Activated CD8-positive, alpha-beta T cell treated with anti-CD3 and anti-CD28 coated beads for 36 hours (primary cell): ENCODE results near the gene RAB6A. TPM values are rescaled to one million over a fixed set of nuclear protein-coding genes. Genes with fewer than 3 reads are reported as not detected.

ENCODE experiments used
- ATAC-seq: fragments of 200-7000 bp; cut with Tn5 transposase; one replicate; pipeline ENCODE4 v1.10.0; 2021; ENCODE audit warnings: mild to moderate bottlenecking, moderate library complexity
- CTCF ChIA-PET: fragments of 350-600 bp; sonication (Branson Sonifier 250); formaldehyde crosslinking; loops from one replicate; lab custom pipeline; 2021; ENCODE audit warnings: antibody characterized with exemption; lab: Charles Lee
- POLR2A ChIA-PET: fragments of 350-600 bp; sonication (Branson Sonifier 250); formaldehyde crosslinking; loops from one replicate; lab custom pipeline; 2021; ENCODE audit warnings: antibody characterized with exemption; lab: Charles Lee
- DNase-seq: peaks from one replicate; pipeline ENCODE4 v3.0.0-alpha.2; 2020
- H3K27ac Mint-ChIP-seq: one replicate; pipeline ENCODE4 v1.8.0; 2021; ENCODE audit warnings: mild to moderate bottlenecking, mixed read lengths
- H3K27me3 Mint-ChIP-seq: one replicate; pipeline ENCODE4 v1.8.0; 2021; ENCODE audit warnings: mixed read lengths
- H3K36me3 Mint-ChIP-seq: one replicate; pipeline ENCODE4 v1.8.0; 2021; ENCODE audit warnings: low read depth, mixed read lengths
- H3K4me1 Mint-ChIP-seq: one replicate; pipeline ENCODE4 v1.8.0; 2021; ENCODE audit warnings: low read depth, mixed read lengths
- H3K4me3 Mint-ChIP-seq: one replicate; pipeline ENCODE4 v1.8.0; 2021; ENCODE audit warnings: mild to moderate bottlenecking, moderate library complexity, mixed read lengths
- H3K9me3 Mint-ChIP-seq: one replicate; pipeline ENCODE4 v1.8.0; 2021; ENCODE audit warnings: mixed read lengths
- intact Hi-C: fragments of 100-400 bp; cut with micrococcal nuclease; formaldehyde crosslinking; loops from one replicate; pipeline ENCODE4 v1.10.0; 2022
- total RNA-seq, 2 experiments: library from RNA; stranded (reverse); gene quantifications; one replicate each; pipeline ENCODE4 v1.2.3, GENCODE V29; 2021
- TF ChIP-seq, protein P1 (sequence below): fragments of 200-600 bp; IDR thresholded peaks from one replicate; pipeline ENCODE4 v1.8.0; 2022; ENCODE audit warnings: antibody characterized with exemption, mild to moderate bottlenecking

The RAB6A gene
- total RNA-seq, 2 experiments from 2014 or later = 75.3 to 77.6 TPM

DNA sequence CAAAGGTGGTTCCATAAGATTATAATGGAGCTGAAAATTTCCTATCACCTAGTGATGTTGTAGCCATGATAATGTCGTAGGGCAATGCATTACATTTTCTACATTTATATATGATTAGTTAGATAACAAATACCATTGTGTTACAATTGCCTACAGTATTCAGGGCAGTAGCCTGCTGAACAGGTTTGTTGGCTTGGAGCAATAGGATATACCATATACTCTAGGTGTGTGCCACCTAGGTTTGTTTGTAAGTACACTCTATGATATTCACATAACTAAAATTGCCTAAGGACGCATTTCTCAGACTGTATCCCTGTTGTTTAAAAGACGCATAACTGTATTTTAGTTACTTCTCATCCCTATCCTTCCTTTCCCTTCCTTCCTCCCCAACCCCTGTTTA is 100.9 kb downstream of the RAB6A start:
- intact Hi-C loops = loop anchor here (2.0 to 5.0 kb wide), 2 partner anchors 35 to 308 kb away; no protein-coding TSS in a partner anchor
- no peak overlapping the region for H3K4me3 Mint-ChIP-seq
- peaks cover 2% of the 10 kb centered on the region for H3K4me1 Mint-ChIP-seq
- ChIA-PET POLR2A (interaction anchor here (0.7 to 2.9 kb wide), 4 partner anchors 12 to 938 kb away, joined by 3 to 14 read pairs (median 6); no protein-coding TSS in a partner anchor), CTCF (interaction anchor here (0.8 to 7.0 kb wide), 35 partner anchors 10 to 386 kb away, joined by 3 to 198 read pairs (median 6); partner anchors contain the start of genes ARHGEF17, FAM168A and PLEKHB1)
- no peaks in the 10 kb centered on the region for H3K9me3 Mint-ChIP-seq
- no peaks in the 10 kb centered on the region for H3K36me3 Mint-ChIP-seq
- H3K27me3 Mint-ChIP-seq = no peaks in the 10 kb centered on the region
- no peak overlapping the region for H3K27ac Mint-ChIP-seq
- DNase-seq (no peak), ATAC-seq (no peak)
- TF ChIP-seq, protein P1, sequence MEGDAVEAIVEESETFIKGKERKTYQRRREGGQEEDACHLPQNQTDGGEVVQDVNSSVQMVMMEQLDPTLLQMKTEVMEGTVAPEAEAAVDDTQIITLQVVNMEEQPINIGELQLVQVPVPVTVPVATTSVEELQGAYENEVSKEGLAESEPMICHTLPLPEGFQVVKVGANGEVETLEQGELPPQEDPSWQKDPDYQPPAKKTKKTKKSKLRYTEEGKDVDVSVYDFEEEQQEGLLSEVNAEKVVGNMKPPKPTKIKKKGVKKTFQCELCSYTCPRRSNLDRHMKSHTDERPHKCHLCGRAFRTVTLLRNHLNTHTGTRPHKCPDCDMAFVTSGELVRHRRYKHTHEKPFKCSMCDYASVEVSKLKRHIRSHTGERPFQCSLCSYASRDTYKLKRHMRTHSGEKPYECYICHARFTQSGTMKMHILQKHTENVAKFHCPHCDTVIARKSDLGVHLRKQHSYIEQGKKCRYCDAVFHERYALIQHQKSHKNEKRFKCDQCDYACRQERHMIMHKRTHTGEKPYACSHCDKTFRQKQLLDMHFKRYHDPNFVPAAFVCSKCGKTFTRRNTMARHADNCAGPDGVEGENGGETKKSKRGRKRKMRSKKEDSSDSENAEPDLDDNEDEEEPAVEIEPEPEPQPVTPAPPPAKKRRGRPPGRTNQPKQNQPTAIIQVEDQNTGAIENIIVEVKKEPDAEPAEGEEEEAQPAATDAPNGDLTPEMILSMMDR = no peak

DNA sequence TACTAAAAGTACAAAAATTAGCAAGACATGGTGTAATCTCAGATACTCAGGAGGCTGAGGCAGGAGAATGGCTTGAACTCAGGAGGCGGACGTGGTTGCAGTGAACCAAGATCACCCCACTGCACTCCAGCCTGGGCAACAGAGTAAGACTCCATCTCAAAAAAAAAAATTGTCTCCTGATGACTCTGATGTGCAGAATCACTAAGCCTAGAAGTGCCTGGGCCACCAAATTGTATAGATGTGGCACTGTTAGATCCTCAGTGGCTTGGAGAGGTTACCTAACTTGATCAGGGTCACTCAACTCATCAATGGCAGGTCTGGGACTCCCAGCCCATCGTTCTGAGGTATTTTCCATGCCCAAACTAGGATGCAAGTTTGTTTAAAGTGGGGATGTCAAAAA is 103.9 kb downstream of the RAB6A start:
- Mint-ChIP-seq H3K36me3 (no peaks in the 10 kb centered on the region), H3K4me3 (no peak overlapping the region), H3K27me3 (no peaks in the 10 kb centered on the region), H3K9me3 (no peaks in the 10 kb centered on the region), H3K27ac (no peak overlapping the region), H3K4me1 (peaks cover 2% of the 10 kb centered on the region)
- ChIA-PET CTCF (interaction anchor here (0.6 to 7.0 kb wide), 3 partner anchors 31 to 124 kb away, joined by 3 to 198 read pairs (median 3); no protein-coding TSS in a partner anchor), POLR2A (no interaction called here)
- intact Hi-C loops = no loop called here
- ATAC-seq (no peak), DNase-seq (no peak)
- TF ChIP-seq, protein P1 = no peak

DNA sequence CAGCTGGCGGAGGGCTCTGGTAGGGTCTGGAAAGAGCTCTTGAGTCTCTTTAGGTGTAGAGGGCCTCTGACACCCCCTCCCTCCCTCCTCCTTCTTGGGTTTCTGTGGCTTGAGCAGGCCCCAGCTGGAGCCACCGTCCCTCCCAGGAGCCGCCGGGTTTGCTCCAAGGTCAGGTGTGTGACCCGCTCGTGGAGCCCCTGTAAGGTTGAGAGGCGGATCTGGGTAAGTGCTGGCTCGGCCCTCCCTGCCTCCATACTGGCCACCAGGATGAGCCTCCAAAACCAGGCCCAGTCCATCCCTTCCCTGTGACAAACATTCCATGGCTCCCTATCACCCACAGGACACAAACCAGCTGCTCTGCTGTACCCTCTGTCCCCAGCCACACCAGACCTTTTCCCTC is 105.2 kb downstream of the RAB6A start:
- no peak overlapping the region for H3K4me3 Mint-ChIP-seq
- ChIA-PET POLR2A (no interaction called here), CTCF (interaction anchor here (1.2 to 1.4 kb wide), 2 partner anchors 30 to 245 kb away, joined by 3 read pairs; no protein-coding TSS in a partner anchor)
- no peaks in the 10 kb centered on the region for H3K27me3 Mint-ChIP-seq
- DNase-seq (no peak), ATAC-seq (no peak)
- TF ChIP-seq, protein P1 = no peak
- H3K4me1 Mint-ChIP-seq = peaks cover 2% of the 10 kb centered on the region
- no peak overlapping the region for H3K27ac Mint-ChIP-seq
- no peaks in the 10 kb centered on the region for H3K9me3 Mint-ChIP-seq
- intact Hi-C loops = no loop called here
- no peaks in the 10 kb centered on the region for H3K36me3 Mint-ChIP-seq

DNA sequence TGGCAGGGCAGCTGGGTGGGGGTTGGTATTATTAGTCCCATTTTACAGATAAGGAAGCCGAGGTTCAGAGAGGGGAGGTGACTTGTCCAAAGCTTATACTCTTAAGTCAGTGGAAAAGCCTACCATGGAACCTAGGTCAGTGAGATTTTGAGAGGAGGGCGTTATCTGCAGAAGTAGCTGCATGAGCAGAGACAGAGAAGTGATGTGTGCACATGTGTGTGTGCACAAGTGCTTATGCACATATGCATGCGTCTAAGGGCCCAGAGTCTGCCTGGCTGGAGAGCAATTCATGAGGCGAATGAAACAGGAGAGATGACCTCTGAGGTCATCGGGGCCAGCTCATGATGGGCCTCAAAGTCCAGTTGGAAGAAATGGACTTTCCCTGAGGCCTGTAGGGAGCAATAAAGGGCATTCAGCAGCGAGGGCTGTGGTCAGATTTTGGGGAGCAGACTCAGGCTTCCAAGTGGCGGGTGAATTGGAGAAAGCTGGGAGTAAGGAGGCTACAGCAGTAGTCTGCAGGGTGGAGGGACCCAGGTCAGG is 106.3 kb downstream of the RAB6A start:
- Mint-ChIP-seq H3K9me3 (no peaks in the 10 kb centered on the region), H3K36me3 (no peaks in the 10 kb centered on the region), H3K27me3 (no peaks in the 10 kb centered on the region), H3K4me1 (peaks cover 2% of the 10 kb centered on the region), H3K4me3 (no peak overlapping the region), H3K27ac (no peak overlapping the region)
- CTCF ChIA-PET = interaction anchor here (1.2 to 2.1 kb wide), 3 partner anchors 29 to 303 kb away, joined by 3 to 10 read pairs (median 8); no protein-coding TSS in a partner anchor
- ATAC-seq = no peak
- no peak for DNase-seq
- POLR2A ChIA-PET = no interaction called here
- TF ChIP-seq, protein P1 = no peak
- intact Hi-C loops = no loop called here

DNA sequence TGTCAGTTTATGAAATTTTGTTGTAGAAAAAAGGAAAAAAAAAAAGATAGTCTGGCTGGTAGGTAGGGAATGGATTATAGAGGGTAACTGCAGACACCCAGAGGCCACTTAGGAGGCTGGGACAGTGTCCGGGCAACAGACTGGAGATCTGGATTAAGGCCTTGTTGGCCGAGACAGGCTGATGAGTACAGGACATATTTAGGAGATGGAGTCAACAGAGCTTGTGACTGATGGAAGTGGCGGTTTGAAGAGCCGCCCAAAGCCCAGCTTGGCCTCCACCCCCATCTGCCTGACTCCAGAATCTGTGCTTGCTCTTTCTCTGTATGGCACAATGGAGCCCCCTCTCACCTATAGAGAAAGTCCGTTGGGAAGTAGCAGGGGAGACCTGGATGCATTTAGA is 106.9 kb downstream of the RAB6A start:
- no peak for ATAC-seq
- no peaks in the 10 kb centered on the region for H3K36me3 Mint-ChIP-seq
- TF ChIP-seq, protein P1 = no peak
- H3K27me3 Mint-ChIP-seq = no peaks in the 10 kb centered on the region
- ChIA-PET CTCF (interaction anchor here (1.5 to 2.1 kb wide), 2 partner anchors 28 to 303 kb away, joined by 8 to 10 read pairs; no protein-coding TSS in a partner anchor), POLR2A (no interaction called here)
- H3K27ac Mint-ChIP-seq = no peak overlapping the region
- intact Hi-C loops = no loop called here
- H3K9me3 Mint-ChIP-seq = no peaks in the 10 kb centered on the region
- no peak for DNase-seq
- H3K4me3 Mint-ChIP-seq = no peak overlapping the region
- H3K4me1 Mint-ChIP-seq = peaks cover 2% of the 10 kb centered on the region
